HG02571 (cell line): ENCODE measurements around the gene VPS35.
"Not testable (repeated sequence)": the region's sequence is repeated elsewhere in the genome, so short reads cannot be mapped to it uniquely, and the experiment has no call there.

Experiments used
- ATAC-seq: cut with Tn5 transposase; IDR thresholded peaks from one replicate; pipeline ENCODE4 v1.9.1; 2021; ENCODE audit warnings: mild to moderate bottlenecking, moderate library complexity; ENCODE audit not compliant: unreplicated experiment

The VPS35 gene

DNA sequence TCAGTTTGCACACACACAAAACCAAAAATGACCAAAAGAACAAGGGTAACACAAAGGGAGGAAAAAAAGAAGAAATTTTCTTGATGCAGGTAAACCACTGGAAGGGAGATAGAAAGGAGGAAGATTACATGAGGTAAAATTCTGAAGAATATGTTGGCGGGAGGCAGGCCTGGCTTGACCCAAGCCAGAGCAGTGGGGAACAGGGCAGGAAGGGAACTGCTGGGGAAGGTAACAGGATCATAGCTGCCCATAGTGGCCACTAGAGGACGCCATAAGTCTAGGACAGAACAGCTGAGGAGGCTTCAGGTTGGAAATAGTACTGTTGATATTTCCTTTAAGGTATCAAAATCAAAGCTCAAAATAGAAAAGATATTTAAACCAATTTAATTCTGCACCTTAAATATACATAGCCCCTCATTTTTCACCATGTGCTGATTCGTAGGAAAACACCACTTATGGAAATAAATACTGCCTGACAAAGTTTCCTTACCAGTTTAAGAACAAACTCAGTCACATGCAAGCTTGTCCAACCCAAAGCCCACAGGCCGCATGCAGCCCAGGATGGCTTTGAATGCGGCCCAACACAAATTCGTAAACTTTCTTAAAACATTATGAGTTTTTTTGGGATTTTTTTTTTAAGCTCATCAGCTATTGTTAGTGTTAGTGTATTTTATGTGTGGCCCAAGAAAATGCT lies 15.5 kb downstream of the VPS35 start:
- ATAC-seq, result peak; percentile 66

DNA sequence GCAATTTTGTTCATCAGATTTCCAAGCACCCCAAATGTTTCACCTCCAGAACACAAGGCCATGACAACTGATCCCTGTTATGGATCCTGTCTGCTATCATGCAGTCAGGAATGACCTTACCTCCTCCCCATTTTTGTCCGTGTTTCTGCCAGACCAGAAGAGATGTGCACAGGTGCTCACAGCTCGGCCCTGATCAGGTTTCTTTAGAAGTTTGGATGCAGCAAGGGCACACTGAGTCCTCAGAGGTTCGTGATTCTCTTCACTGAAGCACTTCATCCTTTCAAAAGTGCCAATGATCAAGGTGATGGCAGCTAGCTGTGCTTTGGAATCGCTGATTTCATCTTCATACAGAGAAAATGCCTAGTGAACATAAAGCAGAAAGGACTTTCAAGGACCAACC lies 26.9 kb downstream of the VPS35 start:
- ATAC-seq, result no peak

DNA sequence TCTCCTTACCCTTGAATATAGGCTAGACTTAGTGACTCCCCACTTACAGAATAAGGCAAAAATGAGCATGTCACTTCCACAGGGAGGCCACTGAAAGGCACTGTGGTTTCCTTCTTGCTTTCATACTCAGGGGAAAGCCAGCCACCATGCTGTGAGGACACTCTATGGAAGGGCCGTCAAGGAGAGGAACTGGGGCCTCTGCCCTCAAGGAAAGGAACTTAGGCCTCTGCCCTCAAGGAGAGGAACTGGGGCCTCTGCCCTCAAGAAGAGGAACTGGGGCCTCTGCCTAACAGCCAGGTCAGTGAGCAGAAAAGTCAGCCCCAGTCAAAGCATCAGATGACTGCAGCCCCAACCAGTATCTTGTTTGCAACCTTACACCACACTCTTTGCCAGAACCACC lies 30.1 kb downstream of the VPS35 start:
- ATAC-seq, result peak; percentile 92

DNA sequence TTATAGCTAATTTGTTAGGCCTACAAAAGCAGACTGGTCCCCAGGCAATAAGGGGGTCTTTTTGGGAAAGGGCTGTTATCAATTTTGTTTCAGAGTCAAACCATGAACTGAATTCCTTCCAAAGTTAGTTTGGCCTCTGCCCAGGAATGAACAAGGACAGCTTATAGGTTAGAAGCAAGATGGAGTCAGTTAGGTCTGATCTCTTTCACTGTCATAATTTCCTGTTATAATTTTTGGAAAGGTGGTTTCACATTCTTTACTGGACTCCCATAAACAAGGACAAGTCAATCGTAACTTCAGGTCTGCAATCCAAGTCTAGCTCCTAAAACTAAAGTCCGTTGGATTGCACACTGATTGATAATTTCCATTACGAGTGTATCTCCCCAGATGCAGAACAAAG lies 37.7 kb downstream of the VPS35 start:
- ATAC-seq, result no peak

DNA sequence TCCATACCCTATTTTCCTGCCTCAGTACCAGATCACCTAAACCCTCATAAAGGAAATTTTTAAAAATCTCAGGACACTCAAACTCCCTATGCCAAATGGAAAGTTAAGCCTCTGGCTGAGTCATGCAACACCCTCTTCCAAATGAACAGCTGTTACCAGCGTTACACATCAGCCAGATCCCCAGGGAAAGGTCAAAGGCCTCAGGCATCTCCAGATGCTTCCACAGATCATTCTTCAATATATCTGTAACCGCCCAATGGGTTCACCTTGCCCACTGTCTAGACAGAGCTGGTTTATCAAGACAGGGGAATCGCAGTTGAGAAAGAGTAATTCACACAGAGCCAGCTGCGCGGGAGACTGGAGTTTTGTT lies 38.7 kb downstream of the VPS35 start:
- no peak for ATAC-seq

DNA sequence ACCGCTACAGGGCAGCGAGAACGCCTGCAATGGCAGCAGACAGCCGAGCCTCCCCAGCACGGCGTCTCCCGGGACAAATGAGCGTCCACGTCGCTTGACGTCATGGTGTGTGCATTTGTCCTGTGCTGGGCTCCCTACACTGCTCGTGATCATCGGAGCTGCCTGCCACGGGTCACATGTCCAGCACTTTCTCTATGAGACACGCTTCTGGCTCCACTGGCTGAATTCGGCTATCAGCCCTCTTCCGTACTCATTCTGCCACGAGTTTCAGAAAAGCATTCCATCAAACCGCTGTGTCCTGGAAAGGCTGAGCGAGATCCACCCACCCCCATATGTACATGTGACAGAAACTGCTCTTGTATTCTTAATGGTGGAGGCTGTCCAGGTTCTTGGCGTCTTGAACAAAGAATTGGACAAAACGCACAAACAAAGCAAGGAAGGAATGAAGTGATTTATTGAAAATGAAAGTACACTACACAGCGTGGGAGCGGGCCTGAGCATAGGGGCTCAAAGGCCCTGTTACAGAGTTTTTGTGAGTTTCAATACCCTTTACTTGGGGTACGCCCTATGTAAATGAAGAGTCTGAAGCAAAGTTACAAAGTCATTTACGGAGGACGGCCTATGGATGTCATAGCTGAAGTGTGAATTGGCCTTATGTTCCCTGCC lies 39.3 kb downstream of the VPS35 start:
- ATAC-seq, result no peak

DNA sequence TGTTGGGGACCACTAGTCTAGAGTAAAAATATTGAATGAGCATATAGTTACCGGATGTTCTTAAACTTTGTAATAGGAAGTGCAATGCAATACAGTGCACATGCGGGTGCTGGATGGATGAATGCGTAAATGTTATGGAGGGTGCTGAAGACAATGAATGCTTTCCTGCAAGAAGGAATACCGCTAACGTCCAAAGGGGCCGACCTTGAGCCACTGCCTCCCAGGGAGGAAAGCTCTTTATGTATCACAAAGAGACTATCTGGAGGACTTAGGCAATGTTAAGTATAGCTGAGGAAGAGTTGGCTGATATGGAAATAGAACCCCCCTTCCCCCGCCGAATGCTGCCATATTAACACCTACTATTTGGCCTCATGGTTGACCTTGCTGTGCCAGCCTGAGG lies 40.3 kb downstream of the VPS35 start:
- no peak for ATAC-seq

DNA sequence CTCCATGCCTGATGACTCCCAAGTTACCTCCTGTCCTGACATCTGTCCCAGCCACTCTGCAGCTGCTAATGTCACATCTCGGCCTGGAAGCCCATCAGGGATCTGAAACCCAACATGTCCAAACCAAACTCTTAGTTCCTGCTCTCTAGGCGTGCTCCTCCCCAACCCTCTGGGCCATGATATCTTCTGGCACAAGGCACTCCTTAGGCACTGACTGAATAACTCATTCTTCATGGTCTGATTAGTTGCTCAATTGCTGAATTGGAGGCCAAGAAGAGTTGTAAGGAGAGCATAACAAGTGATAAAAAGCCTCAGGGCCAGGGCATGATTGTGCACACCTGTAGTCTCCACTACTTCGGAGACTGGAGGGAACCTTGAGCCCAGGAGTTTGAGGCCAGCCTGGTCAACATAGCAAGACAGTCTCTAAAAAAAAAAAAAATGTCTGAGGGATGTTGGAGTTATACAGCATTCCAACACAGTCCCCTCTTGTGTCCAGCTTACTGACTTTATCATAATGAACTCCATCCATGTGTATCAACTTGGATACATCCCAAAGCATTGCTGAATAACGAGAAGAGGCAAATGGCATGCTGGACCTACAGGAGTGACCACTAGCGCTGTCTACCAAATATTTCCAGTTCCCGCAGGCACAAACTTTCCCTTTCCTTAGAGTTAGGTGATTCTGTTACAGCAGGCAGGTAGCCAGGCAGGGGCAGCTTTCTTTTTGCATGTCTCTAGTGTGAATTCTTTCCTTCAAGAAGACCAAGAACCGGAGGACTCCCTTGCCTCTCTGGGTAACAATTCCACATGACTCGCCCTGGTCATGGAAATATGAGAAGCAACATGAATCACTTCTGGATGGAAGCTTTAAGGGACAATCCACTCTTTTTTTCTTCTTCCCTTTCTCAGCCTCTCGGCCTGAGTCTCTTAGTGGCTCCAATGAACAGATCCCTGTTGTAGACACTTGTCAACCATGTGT lies 49.7 kb downstream of the VPS35 start:
- ATAC-seq, result no peak

DNA sequence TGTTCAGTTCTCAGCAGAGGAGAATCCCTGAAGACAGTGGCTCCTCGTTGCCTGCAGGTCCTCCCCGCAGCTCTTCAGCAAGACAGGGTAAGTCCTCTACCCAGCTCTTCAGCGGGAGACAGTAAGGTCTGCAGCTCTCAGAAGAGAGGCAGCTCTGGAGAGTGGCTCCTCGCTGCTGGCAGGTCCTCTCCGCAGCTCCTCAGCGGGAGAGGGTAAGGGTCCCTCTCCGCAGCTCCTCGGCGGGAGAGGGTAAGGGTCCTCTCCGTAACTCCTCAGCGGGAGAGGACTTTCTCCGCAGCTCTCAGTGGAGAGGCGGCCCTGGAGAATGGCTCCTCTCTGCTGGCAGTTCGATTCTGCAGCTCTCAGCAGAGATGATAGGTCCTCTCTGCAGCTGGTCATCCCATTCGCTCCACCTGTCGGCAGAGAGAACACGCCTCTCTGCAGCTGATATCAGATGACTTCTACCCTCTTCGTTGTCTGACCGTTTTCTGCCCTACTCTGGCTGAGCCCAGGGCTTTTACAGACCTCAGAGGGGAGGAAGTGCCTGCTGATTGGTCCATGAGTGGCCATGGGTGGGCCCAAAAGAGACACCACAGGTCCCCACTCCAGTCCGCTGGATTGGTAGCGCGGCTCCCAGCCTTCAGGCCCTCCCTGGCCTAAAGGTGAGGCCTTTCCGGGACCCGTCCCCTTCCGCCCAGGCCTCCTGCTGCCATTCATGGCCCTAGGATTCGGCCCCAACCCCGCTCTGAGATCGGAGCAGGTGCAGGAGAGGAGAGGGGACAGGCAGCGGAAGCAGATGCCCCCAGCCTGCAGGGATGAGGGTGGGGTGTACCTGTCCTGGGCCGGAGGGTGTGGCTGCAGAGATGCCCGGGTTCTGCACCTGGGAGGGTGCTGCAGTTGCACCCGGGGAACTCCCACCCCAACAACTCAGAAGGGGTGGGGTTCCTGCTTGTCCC lies 55.9 kb downstream of the VPS35 start:
- no peak for ATAC-seq

DNA sequence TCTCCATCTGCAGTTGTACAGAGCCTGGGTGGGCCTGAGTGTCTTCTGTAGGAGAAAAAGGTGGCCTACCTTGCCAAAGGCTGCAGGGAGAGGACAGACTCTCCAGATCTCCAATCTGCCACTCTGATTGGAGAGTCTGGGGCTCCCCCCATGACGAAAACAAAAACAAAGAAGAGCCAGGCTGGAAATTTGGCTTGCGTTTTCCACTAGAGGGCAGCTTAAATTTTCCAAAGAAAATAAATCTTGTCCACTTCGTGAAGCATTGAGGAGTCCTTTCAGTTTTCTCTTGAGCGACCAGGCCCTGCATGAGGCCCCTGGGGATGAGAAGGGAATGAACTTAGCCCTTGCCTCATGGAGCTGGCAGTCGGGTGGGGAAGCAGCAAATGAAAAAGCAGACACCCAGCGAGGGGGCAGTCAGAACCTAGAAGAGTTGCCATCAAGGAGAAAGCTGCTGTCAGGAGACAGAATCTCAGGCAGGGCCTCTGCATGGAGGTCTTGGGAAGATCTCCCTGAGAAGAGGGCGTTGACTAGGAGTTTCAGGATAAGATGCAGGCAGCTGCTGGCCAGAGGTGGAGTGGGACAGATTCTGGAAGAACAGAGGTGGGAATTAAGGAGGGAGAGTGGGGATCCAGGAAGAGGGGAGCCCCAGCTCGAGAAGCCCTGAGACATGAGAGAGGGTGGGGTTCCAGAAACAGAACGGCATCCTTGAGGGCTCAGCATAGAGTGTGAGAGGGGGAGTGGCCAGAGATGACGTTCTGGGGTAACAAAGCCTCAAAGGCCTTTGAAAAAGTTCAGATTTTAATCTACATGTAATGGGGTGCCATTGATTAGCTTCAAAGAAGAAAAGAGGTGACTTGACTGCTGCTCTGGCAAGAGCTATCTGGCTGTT lies 59.4 kb downstream of the VPS35 start:
- no peak for ATAC-seq

DNA sequence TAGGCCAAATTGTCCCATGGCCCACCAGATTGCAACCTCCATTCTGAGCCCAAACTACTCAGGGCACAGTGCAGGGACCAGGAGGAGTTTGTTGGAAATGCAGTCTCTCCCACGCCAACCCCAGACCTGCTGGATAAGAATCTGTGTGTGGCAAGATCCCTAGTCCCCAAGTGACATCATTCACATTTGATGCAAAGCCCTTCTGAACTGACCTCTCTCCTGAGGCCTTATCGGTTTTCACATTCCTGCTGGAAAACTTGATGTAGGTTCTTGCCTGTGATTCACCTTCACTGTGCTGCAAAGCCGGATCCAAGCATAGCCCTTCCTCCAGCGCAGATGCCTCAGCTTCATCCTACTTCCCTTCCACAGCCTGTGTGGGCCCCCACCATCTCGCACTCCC lies 61.2 kb downstream of the VPS35 start:
- ATAC-seq, result no peak

DNA sequence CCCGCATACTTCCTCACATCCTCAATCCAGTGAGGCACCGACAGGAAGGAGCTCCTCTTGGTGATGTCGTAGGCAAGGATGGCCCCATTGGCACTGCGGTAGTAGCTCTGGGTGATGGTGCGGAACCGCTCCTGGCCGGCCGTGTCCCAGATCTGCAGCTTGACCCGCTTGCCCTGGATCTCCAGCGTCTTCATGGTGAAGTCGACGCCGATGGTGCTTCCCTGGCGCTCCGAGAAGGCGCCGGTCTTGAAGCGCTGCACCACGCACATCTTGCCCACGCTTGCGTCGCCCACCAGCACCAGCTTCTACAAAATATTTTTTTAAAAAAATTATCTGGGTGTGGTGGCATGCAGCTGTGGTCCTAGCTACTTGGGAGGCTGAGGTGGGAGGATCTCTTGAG lies 62.3 kb downstream of the VPS35 start:
- ATAC-seq, result not testable (repeated sequence)

DNA sequence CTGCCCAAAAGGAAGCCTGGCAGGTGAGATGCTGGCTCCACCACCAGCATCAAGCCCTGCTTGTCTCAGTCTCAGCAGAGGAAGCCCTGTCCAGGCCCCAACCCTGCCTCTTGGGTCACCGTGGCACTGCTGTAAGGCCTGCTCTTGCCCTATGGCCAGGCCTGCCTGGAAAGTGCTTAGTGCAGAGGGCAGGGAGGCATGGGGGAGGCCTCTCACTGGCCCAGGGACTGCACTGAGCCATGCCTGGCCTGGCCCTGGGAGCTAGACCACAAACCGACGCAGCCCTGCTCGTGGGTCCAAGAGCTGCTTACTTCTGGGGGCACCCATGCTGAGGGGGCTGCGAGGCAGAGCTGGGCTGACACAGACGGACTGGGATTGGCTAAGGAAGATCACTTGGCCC lies 64.1 kb downstream of the VPS35 start:
- ATAC-seq, result not testable (repeated sequence)

DNA sequence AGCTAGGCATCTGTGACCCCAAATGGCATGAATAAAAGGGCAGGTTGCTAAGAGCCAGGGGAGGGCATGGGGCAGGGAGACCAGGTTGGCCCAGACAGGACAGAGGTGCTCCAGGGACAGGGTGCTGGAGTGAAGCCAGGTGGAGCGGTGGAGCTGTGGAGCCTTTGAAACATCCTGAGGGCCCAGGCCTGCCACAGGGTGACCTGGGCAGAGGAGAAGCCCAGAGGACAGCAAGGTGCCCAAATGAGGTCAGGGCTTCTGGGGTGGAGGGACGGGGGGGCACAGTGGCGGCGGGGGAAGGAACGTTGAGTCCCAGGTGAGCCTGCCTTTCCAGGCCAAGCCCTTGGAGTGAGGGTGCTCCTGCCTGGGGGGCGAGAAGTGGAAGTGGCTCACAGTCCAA lies 65.3 kb downstream of the VPS35 start:
- ATAC-seq, result not testable (repeated sequence)

DNA sequence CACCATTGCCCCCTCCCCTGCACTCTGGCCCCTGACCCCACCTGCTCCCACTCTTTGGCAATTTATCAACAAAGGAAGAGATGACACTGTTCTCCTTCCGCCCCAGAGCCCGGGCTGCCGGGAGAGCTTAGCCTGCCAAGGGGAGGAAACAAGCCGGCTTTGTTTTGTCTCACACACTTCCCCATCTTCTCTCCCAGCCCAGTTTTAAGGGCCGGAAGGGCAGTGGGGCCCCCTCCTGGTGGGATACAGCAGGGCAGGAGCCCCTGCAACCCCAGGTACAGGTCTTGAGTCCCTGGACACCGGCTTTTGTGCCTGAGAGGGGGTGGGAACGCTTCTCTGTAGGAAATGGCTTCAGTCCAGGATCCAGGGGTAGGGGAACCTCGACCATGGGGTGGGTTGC lies 65.7 kb downstream of the VPS35 start:
- ATAC-seq, result not testable (repeated sequence)

DNA sequence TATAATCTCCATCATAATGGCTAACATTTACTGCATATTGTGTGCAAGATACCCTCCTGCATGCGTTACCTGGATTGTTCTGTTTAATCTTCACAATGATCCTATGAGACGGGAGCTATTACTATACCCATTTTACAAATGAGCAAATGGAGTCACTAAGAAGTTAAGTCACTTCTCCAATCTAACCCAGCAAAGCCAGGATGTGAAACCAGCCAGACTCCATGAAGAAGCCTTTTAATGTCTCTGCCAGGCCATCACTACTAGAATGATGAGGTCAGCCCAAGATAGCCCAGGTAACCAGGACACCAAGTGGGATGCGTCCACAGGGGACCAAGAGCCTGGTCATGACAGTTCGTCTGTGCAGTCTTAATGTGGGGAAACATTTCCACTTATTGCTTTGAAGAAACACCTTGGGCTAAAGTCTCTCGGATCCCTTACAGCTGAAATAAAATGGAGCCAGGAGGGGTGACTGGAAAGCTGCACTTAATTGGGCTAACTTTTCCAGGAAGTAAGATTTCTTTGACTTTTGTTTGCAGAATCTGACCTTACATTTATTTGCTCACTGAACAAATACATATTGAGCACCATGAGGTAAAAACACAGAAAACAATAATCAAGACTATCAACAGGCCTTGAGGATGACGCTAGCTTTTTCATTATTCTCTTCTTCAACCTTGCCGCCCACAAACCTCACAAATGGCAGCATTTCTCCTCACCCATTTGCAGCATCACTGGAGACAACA lies 66.9 kb downstream of the VPS35 start:
- ATAC-seq, result no peak

DNA sequence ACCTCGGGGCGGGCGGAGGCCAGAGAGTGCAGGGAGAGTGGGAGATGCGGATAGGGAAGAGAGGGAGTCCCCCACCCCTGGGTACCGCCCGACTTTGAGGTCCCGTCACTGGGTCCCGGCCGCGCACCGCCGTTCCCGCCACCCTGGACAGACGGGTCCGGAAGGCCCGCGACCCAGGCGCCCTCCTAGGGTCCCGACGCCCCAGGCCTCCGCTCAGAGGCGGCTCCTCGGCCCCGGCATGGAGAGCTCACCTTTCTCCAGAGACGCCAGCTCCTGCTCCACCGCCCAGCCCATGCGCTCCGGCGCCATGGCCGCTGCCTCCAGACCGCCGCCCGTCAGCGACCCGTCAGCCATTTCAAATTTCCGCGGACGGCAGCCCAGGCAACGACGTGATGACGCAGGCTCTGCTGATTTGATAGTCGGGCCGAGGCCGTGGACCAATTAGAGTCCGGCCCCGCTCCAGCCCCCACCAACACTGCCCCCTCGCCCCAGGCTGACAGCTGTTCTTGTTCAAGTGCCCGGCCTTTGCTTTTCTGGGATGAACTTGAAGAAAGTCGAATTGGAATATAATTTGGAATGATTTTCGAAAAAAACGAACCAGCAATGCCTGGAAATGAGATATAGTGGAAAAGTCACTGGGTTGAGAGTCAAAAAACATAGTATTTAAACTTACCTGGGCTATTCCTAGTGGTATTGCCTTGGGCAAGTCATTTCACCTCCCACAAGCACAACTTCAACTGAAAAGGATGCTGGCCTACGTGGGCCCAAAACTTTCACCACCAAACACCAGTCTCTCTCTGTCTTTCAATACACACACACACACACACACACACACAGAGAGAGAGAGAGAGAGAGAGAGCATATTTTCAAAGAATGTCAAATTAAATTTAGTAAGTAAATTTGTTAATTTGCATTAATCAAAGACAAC lies 67.7 kb downstream of the VPS35 start, which contains the start of gene SHCBP1:
TSS of gene SHCBP1 (minus strand) at position 374 of the 928 bp plus-strand sequence. CDS start at position 354, 20 bp downstream.
- peak; percentile 94 for ATAC-seq
